H1 (cell line): ENCODE measurements around the gene SNX24. TPM values are rescaled to one million over a fixed set of nuclear protein-coding genes. Genes with fewer than 3 reads are reported as not detected.

Experiments
- CTCF ChIA-PET: fragments of 300-600 bp; sonication (Branson Sonifier 250); formaldehyde crosslinking; loops from one replicate; lab custom pipeline; 2021; ENCODE audit not compliant: partially characterized antibody; lab: Charles Lee
- POLR2A ChIA-PET: fragments of 300-600 bp; sonication (Branson Sonifier 250); formaldehyde crosslinking; loops from one replicate; lab custom pipeline; 2021; ENCODE audit warnings: inconsistent platforms; ENCODE audit not compliant: partially characterized antibody; lab: Charles Lee
- DNase-seq, 2 experiments: peaks; one replicate each; pipeline versions ENCODE4 v3.0.0 to v3.0.0-alpha.2; 2010 to 2022; ENCODE audit warnings: low spot score in 2 of 2, low read depth in 1 of 2, mixed read lengths in 1 of 2
- FAIRE-seq: peaks from 2 replicates; lab custom pipeline; 2011; peaks lifted over from hg19 to GRCh38; lab: Jason Lieb, UNC
- H2AFZ ChIP-seq: 2 replicates; pipeline ENCODE4 v1.8.1; 2012; ENCODE audit warnings: low read length, inconsistent platforms
- H2AK5ac ChIP-seq: 2 replicates; pipeline ENCODE4 v1.6.1; 2013; ENCODE audit warnings: low read depth, low read length
- H2BK120ac ChIP-seq: replicated peaks from 2 replicates; pipeline ENCODE3; 2013; ENCODE audit warnings: low read depth, low read length, inconsistent platforms
- H2BK12ac ChIP-seq: 2 replicates; pipeline ENCODE4 v1.6.1; 2013; ENCODE audit warnings: low read depth, low read length
- H2BK15ac ChIP-seq: 2 replicates; pipeline ENCODE4 v1.6.1; 2013; ENCODE audit warnings: low read length
- H2BK20ac ChIP-seq: 2 replicates; pipeline ENCODE4 v1.6.1; 2013; ENCODE audit warnings: low read length
- H2BK5ac ChIP-seq: 2 replicates; pipeline ENCODE4 v1.6.1; 2013; ENCODE audit warnings: low read depth, low read length
- H3K14ac ChIP-seq: 2 replicates; pipeline ENCODE4 v1.6.1; 2013; ENCODE audit warnings: inconsistent platforms; ENCODE audit not compliant: insufficient read length
- H3K18ac ChIP-seq: 2 replicates; pipeline ENCODE4 v1.6.1; 2013; ENCODE audit warnings: low read length; ENCODE audit errors: extremely low read depth
- H3K23ac ChIP-seq: 2 replicates; pipeline ENCODE4 v1.6.1; 2013; ENCODE audit warnings: inconsistent platforms; ENCODE audit not compliant: insufficient read length
- H3K23me2 ChIP-seq: 2 replicates; pipeline ENCODE4 v1.6.1; 2013; ENCODE audit warnings: low read depth, low read length
- H3K27ac ChIP-seq: 2 replicates; pipeline ENCODE4 v1.6.1; 2011; ENCODE audit warnings: low read depth, low read length, inconsistent platforms
- H3K27me3 ChIP-seq, 4 experiments: replicated peaks in 1 of 4; 1 replicate in 1 of 4; 2 replicates in 3 of 4; pipeline versions ENCODE4 v1.6.1 to v1.8.1; 2011 to 2013; ENCODE audit warnings: low read length in 3 of 4, mild to moderate bottlenecking in 3 of 4, inconsistent platforms in 2 of 4, mixed read lengths in 2 of 4, moderate library complexity in 1 of 4; ENCODE audit not compliant: control insufficient read depth in 3 of 4, insufficient read depth in 3 of 4; ENCODE audit errors: extremely low read depth in 1 of 4
- H3K36me3 ChIP-seq, 4 experiments: 2 replicates each; pipeline versions ENCODE4 v1.6.1 to v1.8.1; 2011 to 2013; ENCODE audit warnings: mild to moderate bottlenecking in 4 of 4, low read length in 3 of 4, moderate library complexity in 2 of 4, control low read depth in 1 of 4, inconsistent platforms in 1 of 4; ENCODE audit not compliant: insufficient read depth in 4 of 4, control insufficient read depth in 2 of 4
- H3K4ac ChIP-seq: replicated peaks from 2 replicates; pipeline ENCODE3; 2013; ENCODE audit warnings: low read length, low read depth, mixed read lengths, inconsistent platforms; ENCODE audit not compliant: insufficient read length
- H3K4me1 ChIP-seq, 4 experiments: replicated peaks in 1 of 4; 1 replicate in 1 of 4; 2 replicates in 3 of 4; pipeline versions ENCODE4 v1.6.1 to v1.8.1; 2011 to 2013; ENCODE audit warnings: low read length in 3 of 4, inconsistent platforms in 2 of 4, mixed read lengths in 1 of 4; ENCODE audit not compliant: insufficient read depth in 4 of 4, control insufficient read depth in 3 of 4
- H3K4me2 ChIP-seq, 2 experiments: 2 replicates each; pipeline versions ENCODE4 v1.6.1 to v1.8.1; 2011 to 2013; ENCODE audit warnings: low read depth in 2 of 2, low read length in 2 of 2, control low read depth in 1 of 2, inconsistent platforms in 1 of 2, mild to moderate bottlenecking in 1 of 2; ENCODE audit not compliant: insufficient read depth in 1 of 2
- H3K4me3 ChIP-seq, 4 experiments: fragments of 200-600, 300-600 bp in 1 of 4; sonication (generic), shearing (Covaris generic), sonication (Bioruptor Twin) in 1 of 4; 2 replicates each; pipeline versions ENCODE4 v1.5.1 to v1.8.1; 2011 to 2016; ENCODE audit warnings: low read length in 4 of 4, low read depth in 3 of 4, control low read depth in 2 of 4, inconsistent platforms in 2 of 4, mild to moderate bottlenecking in 2 of 4, mixed read lengths in 1 of 4, moderate library complexity in 1 of 4; ENCODE audit not compliant: insufficient read depth in 2 of 4; ENCODE audit errors: extremely low read depth in 1 of 4
- H3K56ac ChIP-seq: replicated peaks from 2 replicates; pipeline ENCODE3; 2013; ENCODE audit warnings: low read depth, mild to moderate bottlenecking, mixed read lengths, low read length, inconsistent platforms; ENCODE audit not compliant: insufficient read length
- H3K79me1 ChIP-seq: 2 replicates; pipeline ENCODE4 v1.6.1; 2013; ENCODE audit warnings: low read depth, low read length, control low read depth
- H3K79me2 ChIP-seq, 2 experiments: 2 replicates each; pipeline versions ENCODE4 v1.6.1 to v1.8.1; 2012 to 2013; ENCODE audit warnings: low read length in 2 of 2, mild to moderate bottlenecking in 2 of 2, inconsistent platforms in 1 of 2; ENCODE audit not compliant: insufficient read depth in 2 of 2, control insufficient read depth in 1 of 2
- H3K9ac ChIP-seq, 4 experiments: replicated peaks in 1 of 4; 1 replicate in 1 of 4; 2 replicates in 3 of 4; pipeline versions ENCODE4 v1.6.1 to v1.8.1; 2011 to 2013; ENCODE audit warnings: low read depth in 3 of 4, low read length in 3 of 4, control low read depth in 2 of 4, mild to moderate bottlenecking in 2 of 4, moderate library complexity in 2 of 4, inconsistent platforms in 1 of 4; ENCODE audit errors: extremely low read depth in 1 of 4
- H3K9me3 ChIP-seq, 2 experiments: 2 replicates each; pipeline versions ENCODE4 v1.6.1 to v1.8.1; 2012 to 2013; ENCODE audit warnings: mild to moderate bottlenecking in 2 of 2, moderate library complexity in 2 of 2, control low read depth in 1 of 2, inconsistent platforms in 1 of 2, low read depth in 1 of 2, low read length in 1 of 2, mixed read lengths in 1 of 2; ENCODE audit not compliant: insufficient read depth in 2 of 2
- H4K20me1 ChIP-seq, 2 experiments: replicated peaks in 1 of 2; 2 replicates each; pipeline versions ENCODE3 to v1.8.1; 2011 to 2013; ENCODE audit warnings: inconsistent platforms in 2 of 2, low read length in 2 of 2, mild to moderate bottlenecking in 1 of 2; ENCODE audit not compliant: insufficient read depth in 2 of 2, control insufficient read depth in 1 of 2
- H4K5ac ChIP-seq: 2 replicates; pipeline ENCODE4 v1.6.1; 2013; ENCODE audit warnings: low read length, low read depth, mixed read lengths, inconsistent platforms; ENCODE audit not compliant: insufficient read length
- H4K8ac ChIP-seq: 2 replicates; pipeline ENCODE4 v1.8.0; 2013; ENCODE audit warnings: mild to moderate bottlenecking, moderate library complexity, low read length, inconsistent platforms; ENCODE audit not compliant: insufficient read depth; ENCODE audit errors: extremely low read depth
- H4K91ac ChIP-seq: replicated peaks from 2 replicates; pipeline ENCODE3; 2013; ENCODE audit warnings: low read length, mixed read lengths, inconsistent platforms; ENCODE audit not compliant: insufficient read length
- CTBP2 ChIP-seq: IDR thresholded peaks from 2 replicates; pipeline ENCODE4 v1.7.0; 2011; ENCODE audit warnings: borderline replicate concordance, mild to moderate bottlenecking, moderate library complexity, mixed read lengths, low read length; ENCODE audit not compliant: insufficient read depth, insufficient read length
- TAF1 ChIP-seq: IDR thresholded peaks from 2 replicates; pipeline ENCODE4 v1.6.1; 2011; ENCODE audit warnings: mild to moderate bottlenecking, low read depth, low read length
- TEAD4 ChIP-seq: IDR thresholded peaks from 2 replicates; pipeline ENCODE4 v1.6.1; 2012; ENCODE audit warnings: low read depth, low read length, inconsistent platforms, mixed read lengths
- WGBS, 2 experiments: shearing (Covaris generic) in 1 of 2; methylation state at CpG; one replicate each; pipeline versions ENCODE4 v1.1.6 to v1.1.7; 2013 to 2015; ENCODE audit warnings: low lambda C conversion rate in 2 of 2, mixed read lengths in 2 of 2, inconsistent platforms in 1 of 2, low coverage in 1 of 2, missing lambda C conversion rate in 1 of 2; ENCODE audit not compliant: insufficient replicate concordance in 2 of 2, insufficient coverage in 1 of 2, insufficient read length in 1 of 2; ENCODE audit errors: extremely low coverage in 1 of 2, missing lambda C conversion rate in 1 of 2; 5-methylcytosine and 5-hydroxymethylcytosine counted together
- polyA plus RNA-seq, 7 experiments: library from polyadenylated mRNA; depleted of rRNA in 3 of 7; stranded (reverse) in 5 of 7; unstranded in 2 of 7; fragments of >200 nt in 5 of 7; fragments of 200-250 nt in 2 of 7; gene quantifications; 1 replicate in 5 of 7; 2 replicates in 1 of 7; 4 replicates in 1 of 7; pipeline versions ENCODE4 v1.2.1 to v1.2.3, GENCODE V29; 2011 to 2013; ENCODE audit warnings: missing spikeins in 2 of 7, mixed read lengths in 2 of 7
- total RNA-seq: library from RNA; stranded (reverse); fragmentation: NEBNext Ultra II Directional; extraction: Animal tissue kit (Norgen Biotek cat#: 25700); gene quantifications from 2 replicates; pipeline ENCODE4 v1.2.1, GENCODE V29; 2021

Gene SNX24
- total and polyA plus RNA-seq, 2 of the 8 experiments (the other 6 are each of a cell fraction or from before 2014, with no cell fraction given): 7.3 to 14.3 TPM

- Histone ChIP-seq H2BK5ac (no peak overlapping the region), H3K79me2 (no peaks in the 10 kb centered on the region), H3K4me3 (no peak overlapping the region; a peak in 1 of 8 replicates), H2BK20ac (no peak overlapping the region), H3K79me1 (no peaks in the 10 kb centered on the region), H3K27ac (no peak overlapping the region), H4K8ac (no peak overlapping the region), H4K5ac (no peak overlapping the region), H3K36me3 (no peaks in the 10 kb centered on the region; a peak in 1 of 8 replicates), H3K56ac (no peak overlapping the region), H3K4me2 (peak overlapping the region in 1 of 2 experiments; percentile 21; a peak in 1 of 4 replicates), H3K23me2 (no peaks in the 10 kb centered on the region), H3K4ac (no peak overlapping the region), H2BK120ac (no peak overlapping the region), H4K91ac (no peak overlapping the region), H2BK15ac (no peak overlapping the region), H3K18ac (no peak overlapping the region), H3K4me1 (peaks cover 0 to 2% (median 0%) of the 10 kb centered on the region in 4 experiments; a peak in 1 of 7 replicates), H3K14ac (no peak overlapping the region), H3K23ac (no peak overlapping the region), H2BK12ac (no peak overlapping the region), H3K27me3 (peaks cover 0 to 1% (median 0%) of the 10 kb centered on the region in 4 experiments; a peak in 1 of 7 replicates), H2AK5ac (no peak overlapping the region), H4K20me1 (no peaks in the 10 kb centered on the region), H2AFZ (no peak overlapping the region), H3K9me3 (0 out of 4 replicates have a peak, but pooled peaks cover 0 to 2% of the 10 kb centered on the region in 2 experiments), H3K9ac (no peak overlapping the region)
- WGBS, 2 experiments: 43% methylated on average over 4 of the region's 4 CpGs; no CpG with 5 or more reads in 1 of the 2 experiments
- ChIA-PET POLR2A (interaction anchor here (0.6 kb wide), 1 partner anchor 253 kb away, joined by 4 read pairs; no protein-coding TSS in a partner anchor), CTCF (interaction anchor here (1.1 kb wide), 1 partner anchor 23 kb away, joined by 3 read pairs; no protein-coding TSS in a partner anchor)
- DNase-seq (no peak), FAIRE-seq (no peak)
- TF ChIP-seq CTBP2: no peak
- no peak for TF ChIP-seq TEAD4
- no peak for TF ChIP-seq TAF1
Observed at GRCh38 chr5:122959740-122960445, 114.5 kb downstream of the SNX24 start.
